ENCODE measurements around the gene PCNX2. TPM values are rescaled to one million over a fixed set of nuclear protein-coding genes. Genes with fewer than 3 reads are reported as not detected.
A peak's percentile ranks its signal among the peaks of the same experiment; 100 is the strongest.

The PCNX2 gene
- total RNA-seq, 1 experiment from 2014 or later, result 15.0 TPM

DNA sequence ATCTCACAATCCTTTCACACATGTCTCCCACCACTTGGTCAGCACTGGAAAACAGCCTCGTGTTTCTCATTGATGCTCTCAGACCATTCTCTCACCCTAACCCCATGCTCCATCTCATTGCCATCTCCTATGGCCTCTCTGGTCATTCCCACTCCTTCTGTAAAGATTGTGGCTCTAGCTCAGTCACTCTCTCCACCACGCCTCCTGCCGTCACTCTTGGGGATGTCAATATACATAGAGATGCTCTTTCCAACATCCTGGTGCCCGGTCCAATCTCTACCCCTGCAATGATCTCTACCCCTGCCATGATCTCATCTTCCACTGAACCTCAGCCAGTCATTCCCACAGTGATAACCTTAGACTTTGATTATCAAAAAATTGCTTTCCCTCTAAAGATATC is 255.0 kb downstream of the PCNX2 start:
- Histone ChIP-seq H3K36me3 (ENCODE audit: control insufficient read depth, insufficient read depth, low read length) (no peaks in the 10 kb centered on the region; the same call in 1 of the 2 replicates), H3K27me3 (replicated peaks; ENCODE audit: control insufficient read depth, insufficient read depth, low read length) (no peaks in the 10 kb centered on the region), H3K4me3 (ENCODE audit: low read depth, low read length) (no peak overlapping the region), H3K4me1 (peaks cover 16% of the 10 kb centered on the region), H3K9me3 (0 out of 2 replicates have a peak, but pooled peaks cover 3% of the 10 kb centered on the region)
- no TSS peak for BruUV-seq (replicated peaks)
- Mint-ChIP-seq H3K27me3 (ENCODE audit: insufficient read depth, unreplicated experiment) (peaks cover 11% of the 10 kb centered on the region), H3K4me3 (ENCODE audit: unreplicated experiment) (no peak overlapping the region), H3K27ac (ENCODE audit: unreplicated experiment) (no peak overlapping the region), H3K9me3 (ENCODE audit: unreplicated experiment) (no peaks in the 10 kb centered on the region), H3K4me1 (ENCODE audit: low read depth, unreplicated experiment) (no peaks in the 10 kb centered on the region), H3K36me3 (ENCODE audit: insufficient read depth, unreplicated experiment) (no peaks in the 10 kb centered on the region)
- ChIA-PET CTCF (no interaction called here), POLR2A (no interaction called here)
- intact Hi-C loops (cut with micrococcal nuclease; ENCODE audit: unreplicated experiment), result no loop called here
- DNase-seq, result no peak
- TF ChIP-seq, protein P1, sequence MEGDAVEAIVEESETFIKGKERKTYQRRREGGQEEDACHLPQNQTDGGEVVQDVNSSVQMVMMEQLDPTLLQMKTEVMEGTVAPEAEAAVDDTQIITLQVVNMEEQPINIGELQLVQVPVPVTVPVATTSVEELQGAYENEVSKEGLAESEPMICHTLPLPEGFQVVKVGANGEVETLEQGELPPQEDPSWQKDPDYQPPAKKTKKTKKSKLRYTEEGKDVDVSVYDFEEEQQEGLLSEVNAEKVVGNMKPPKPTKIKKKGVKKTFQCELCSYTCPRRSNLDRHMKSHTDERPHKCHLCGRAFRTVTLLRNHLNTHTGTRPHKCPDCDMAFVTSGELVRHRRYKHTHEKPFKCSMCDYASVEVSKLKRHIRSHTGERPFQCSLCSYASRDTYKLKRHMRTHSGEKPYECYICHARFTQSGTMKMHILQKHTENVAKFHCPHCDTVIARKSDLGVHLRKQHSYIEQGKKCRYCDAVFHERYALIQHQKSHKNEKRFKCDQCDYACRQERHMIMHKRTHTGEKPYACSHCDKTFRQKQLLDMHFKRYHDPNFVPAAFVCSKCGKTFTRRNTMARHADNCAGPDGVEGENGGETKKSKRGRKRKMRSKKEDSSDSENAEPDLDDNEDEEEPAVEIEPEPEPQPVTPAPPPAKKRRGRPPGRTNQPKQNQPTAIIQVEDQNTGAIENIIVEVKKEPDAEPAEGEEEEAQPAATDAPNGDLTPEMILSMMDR (IDR thresholded peaks at IDR 0.05; ENCODE audit: insufficient read depth in 1 of 2, low read depth in 1 of 2, low read length in 1 of 2, severe bottlenecking in 1 of 2, unreplicated experiment in 1 of 2), result no peak

DNA sequence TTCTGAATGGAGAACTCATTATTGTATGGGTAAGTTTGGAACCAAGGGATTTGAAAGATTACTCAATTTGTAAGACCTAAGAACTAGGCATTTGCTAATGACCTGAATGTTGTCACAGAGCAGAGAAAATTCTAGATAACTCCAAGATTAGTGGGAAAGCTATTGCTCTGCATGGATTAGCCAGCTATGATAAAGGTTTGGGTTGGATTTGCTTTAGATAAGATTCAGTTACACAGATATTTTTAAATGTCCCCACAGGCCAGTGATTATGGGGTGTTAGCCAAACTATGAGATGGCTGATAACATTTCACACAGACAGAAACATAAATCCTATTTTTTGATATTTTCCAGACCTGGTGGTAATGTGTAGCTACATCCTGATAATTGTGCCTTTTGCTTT is 256.9 kb downstream of the PCNX2 start:
- DNase-seq, result peak in 1 of 2 experiments; percentile 43
- CTCF ChIA-PET, result no interaction called here
- Mint-ChIP-seq H3K4me1 (ENCODE audit: low read depth, unreplicated experiment) (peaks cover 10% of the 10 kb centered on the region), H3K36me3 (ENCODE audit: insufficient read depth, unreplicated experiment) (no peaks in the 10 kb centered on the region), H3K27me3 (ENCODE audit: insufficient read depth, unreplicated experiment) (peaks cover 11% of the 10 kb centered on the region), H3K27ac (ENCODE audit: unreplicated experiment) (no peak overlapping the region), H3K9me3 (ENCODE audit: unreplicated experiment) (no peaks in the 10 kb centered on the region), H3K4me3 (ENCODE audit: unreplicated experiment) (no peak overlapping the region)
- intact Hi-C loops (cut with micrococcal nuclease; ENCODE audit: unreplicated experiment), result no loop called here
- Histone ChIP-seq H3K27me3 (replicated peaks; ENCODE audit: control insufficient read depth, insufficient read depth, low read length) (no peaks in the 10 kb centered on the region), H3K4me1 (peaks cover 33% of the 10 kb centered on the region), H3K9me3 (no peaks in the 10 kb centered on the region), H3K36me3 (ENCODE audit: control insufficient read depth, insufficient read depth, low read length) (no peaks in the 10 kb centered on the region; the same call in 1 of the 2 replicates), H3K4me3 (ENCODE audit: low read depth, low read length) (no peak overlapping the region)
- BruUV-seq (replicated peaks), result no TSS peak
- POLR2A ChIA-PET, result interaction anchor here (0.6 kb wide), 1 partner anchor 13 kb away, joined by 3 read pairs; no protein-coding TSS in a partner anchor
- TF ChIP-seq, protein P1 (IDR thresholded peaks at IDR 0.05; ENCODE audit: insufficient read depth in 1 of 2, low read depth in 1 of 2, low read length in 1 of 2, severe bottlenecking in 1 of 2, unreplicated experiment in 1 of 2), result no peak

DNA sequence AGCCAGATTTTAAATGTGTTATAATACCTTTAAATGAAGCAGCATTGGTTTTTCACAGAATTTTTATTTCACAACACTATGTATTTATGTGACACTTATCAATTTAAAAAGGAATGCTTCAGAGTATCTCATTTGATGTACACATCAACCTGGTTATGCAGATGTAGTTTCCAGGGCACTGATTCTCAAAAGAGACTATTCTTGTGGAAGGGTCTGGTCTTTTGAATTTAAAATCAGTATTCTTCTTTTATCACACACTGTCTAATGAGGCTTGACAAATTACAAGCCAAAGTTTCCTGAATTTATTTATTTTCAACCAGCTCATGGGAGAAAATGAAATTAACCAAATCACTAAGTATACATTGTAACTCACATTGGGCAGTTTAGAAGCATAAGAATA is 257.7 kb downstream of the PCNX2 start:
- Mint-ChIP-seq H3K36me3 (ENCODE audit: insufficient read depth, unreplicated experiment) (no peaks in the 10 kb centered on the region), H3K27ac (ENCODE audit: unreplicated experiment) (no peak overlapping the region), H3K4me1 (ENCODE audit: low read depth, unreplicated experiment) (peaks cover 10% of the 10 kb centered on the region), H3K9me3 (ENCODE audit: unreplicated experiment) (no peaks in the 10 kb centered on the region), H3K27me3 (ENCODE audit: insufficient read depth, unreplicated experiment) (peaks cover 11% of the 10 kb centered on the region), H3K4me3 (ENCODE audit: unreplicated experiment) (no peak overlapping the region)
- Histone ChIP-seq H3K27me3 (replicated peaks; ENCODE audit: control insufficient read depth, insufficient read depth, low read length) (no peaks in the 10 kb centered on the region), H3K4me3 (ENCODE audit: low read depth, low read length) (no peak overlapping the region), H3K4me1 (peaks cover 33% of the 10 kb centered on the region), H3K36me3 (ENCODE audit: control insufficient read depth, insufficient read depth, low read length) (no peaks in the 10 kb centered on the region; the same call in 1 of the 2 replicates), H3K9me3 (no peaks in the 10 kb centered on the region)
- no TSS peak for BruUV-seq (replicated peaks)
- POLR2A ChIA-PET, result no interaction called here
- intact Hi-C loops (cut with micrococcal nuclease; ENCODE audit: unreplicated experiment), result no loop called here
- no peak for DNase-seq
- TF ChIP-seq, protein P1 (IDR thresholded peaks at IDR 0.05; ENCODE audit: insufficient read depth in 1 of 2, low read depth in 1 of 2, low read length in 1 of 2, severe bottlenecking in 1 of 2, unreplicated experiment in 1 of 2), result no peak
- CTCF ChIA-PET, result no interaction called here
